Parathyroid adenoma (tissue), 2 donors: ENCODE measurements around the gene CD200R1L.

Experiments used
- H2AFZ ChIP-seq: fragments of 300-600 bp; sonication (generic); one replicate; pipeline ENCODE4 v1.7.0; 2017; ENCODE audit warnings: antibody characterized with exemption, mild to moderate bottlenecking
- H3K27ac ChIP-seq: fragments of 300-600 bp; sonication (generic); one replicate; pipeline ENCODE4 v1.7.0; 2017
- H3K27me3 ChIP-seq: fragments of 300-600 bp; sonication (generic); one replicate; pipeline ENCODE4 v1.7.0; 2017; ENCODE audit warnings: low read length; ENCODE audit not compliant: control insufficient read depth, insufficient read depth
- H3K36me3 ChIP-seq: fragments of 300-600 bp; sonication (generic); one replicate; pipeline ENCODE4 v1.7.0; 2017; ENCODE audit warnings: low read length; ENCODE audit not compliant: control insufficient read depth, insufficient read depth
- H3K4me1 ChIP-seq: fragments of 300-600 bp; sonication (generic); one replicate; pipeline ENCODE4 v1.7.0; 2017; ENCODE audit warnings: control low read depth
- H3K4me2 ChIP-seq: fragments of 300-600 bp; sonication (generic); one replicate; pipeline ENCODE4 v1.7.0; 2017; ENCODE audit warnings: low read length
- H3K4me3 ChIP-seq: fragments of 300-600 bp; sonication (generic); one replicate; pipeline ENCODE4 v1.7.0; 2017; ENCODE audit warnings: low read depth, low read length
- H3K79me2 ChIP-seq: fragments of 300-600 bp; sonication (generic); one replicate; pipeline ENCODE4 v1.7.0; 2017; ENCODE audit warnings: control low read depth
- H3K9ac ChIP-seq: fragments of 300-600 bp; sonication (generic); one replicate; pipeline ENCODE4 v1.7.0; 2017; ENCODE audit warnings: mild to moderate bottlenecking
- H3K9me3 ChIP-seq: fragments of 300-600 bp; sonication (generic); one replicate; pipeline ENCODE4 v1.7.0; 2017; ENCODE audit warnings: low read length; ENCODE audit not compliant: control insufficient read depth
- TF ChIP-seq, protein P1 (sequence below): fragments of 300-600 bp; sonication (generic); IDR thresholded peaks from one replicate; pipeline ENCODE4 v1.7.0; 2017; ENCODE audit warnings: antibody characterized with exemption, mild to moderate bottlenecking
- donor health status: primary hyperparathyroidism.

The CD200R1L gene

DNA sequence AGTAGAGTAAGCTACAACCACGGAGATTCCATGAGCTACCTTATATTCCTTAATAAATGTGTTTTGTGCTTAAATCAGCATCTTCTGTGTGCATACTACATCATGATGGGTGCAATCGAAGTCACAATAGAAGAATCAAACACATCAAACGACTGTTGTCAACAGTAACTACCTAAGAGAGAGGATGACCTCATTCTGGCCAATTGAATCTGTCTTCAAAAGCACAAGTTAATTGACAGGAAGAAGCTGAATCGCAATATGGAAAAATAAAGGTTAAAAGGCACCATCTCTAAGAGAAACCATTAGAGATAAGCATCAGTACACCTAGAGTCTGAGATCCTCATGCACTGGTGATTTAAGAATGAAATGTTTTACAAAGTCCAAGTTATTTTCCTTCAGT, 39.0 kb downstream of the CD200R1L start:
- no peaks in the 10 kb centered on the region for H3K36me3 ChIP-seq
- TF ChIP-seq, protein P1, sequence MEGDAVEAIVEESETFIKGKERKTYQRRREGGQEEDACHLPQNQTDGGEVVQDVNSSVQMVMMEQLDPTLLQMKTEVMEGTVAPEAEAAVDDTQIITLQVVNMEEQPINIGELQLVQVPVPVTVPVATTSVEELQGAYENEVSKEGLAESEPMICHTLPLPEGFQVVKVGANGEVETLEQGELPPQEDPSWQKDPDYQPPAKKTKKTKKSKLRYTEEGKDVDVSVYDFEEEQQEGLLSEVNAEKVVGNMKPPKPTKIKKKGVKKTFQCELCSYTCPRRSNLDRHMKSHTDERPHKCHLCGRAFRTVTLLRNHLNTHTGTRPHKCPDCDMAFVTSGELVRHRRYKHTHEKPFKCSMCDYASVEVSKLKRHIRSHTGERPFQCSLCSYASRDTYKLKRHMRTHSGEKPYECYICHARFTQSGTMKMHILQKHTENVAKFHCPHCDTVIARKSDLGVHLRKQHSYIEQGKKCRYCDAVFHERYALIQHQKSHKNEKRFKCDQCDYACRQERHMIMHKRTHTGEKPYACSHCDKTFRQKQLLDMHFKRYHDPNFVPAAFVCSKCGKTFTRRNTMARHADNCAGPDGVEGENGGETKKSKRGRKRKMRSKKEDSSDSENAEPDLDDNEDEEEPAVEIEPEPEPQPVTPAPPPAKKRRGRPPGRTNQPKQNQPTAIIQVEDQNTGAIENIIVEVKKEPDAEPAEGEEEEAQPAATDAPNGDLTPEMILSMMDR, result no peak
- no peaks in the 10 kb centered on the region for H3K4me1 ChIP-seq
- H3K9me3 ChIP-seq, result no peaks in the 10 kb centered on the region
- no peaks in the 10 kb centered on the region for H3K27me3 ChIP-seq
- H3K79me2 ChIP-seq, result no peaks in the 10 kb centered on the region
- no peak overlapping the region for H3K27ac ChIP-seq
- no peak overlapping the region for H3K4me2 ChIP-seq
- H3K4me3 ChIP-seq, result no peak overlapping the region
- no peak overlapping the region for H3K9ac ChIP-seq
- no peak overlapping the region for H2AFZ ChIP-seq

DNA sequence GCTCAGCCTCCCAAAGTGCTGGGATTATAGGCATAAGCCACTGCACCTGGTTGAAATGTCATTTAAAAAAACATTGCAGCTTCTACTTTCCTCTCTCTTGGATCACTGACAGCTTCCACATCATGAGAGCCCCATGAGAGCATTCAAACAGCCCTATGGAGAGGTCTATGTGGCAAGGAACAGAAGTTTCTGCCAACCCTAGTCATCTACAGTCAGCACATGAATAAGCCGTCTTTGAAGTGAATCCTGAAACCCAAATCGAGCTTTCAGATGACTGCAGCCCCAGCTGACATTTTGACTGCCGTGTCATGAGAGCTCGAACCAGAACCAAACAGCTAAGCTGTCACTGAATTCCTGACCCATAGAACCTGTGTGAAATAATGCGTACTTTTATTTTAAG, 39.8 kb downstream of the CD200R1L start:
- no peaks in the 10 kb centered on the region for H3K36me3 ChIP-seq
- no peak overlapping the region for H3K4me3 ChIP-seq
- H3K27me3 ChIP-seq, result no peaks in the 10 kb centered on the region
- TF ChIP-seq, protein P1, result no peak
- H3K9ac ChIP-seq, result no peak overlapping the region
- no peak overlapping the region for H3K27ac ChIP-seq
- H3K4me2 ChIP-seq, result no peak overlapping the region
- H2AFZ ChIP-seq, result no peak overlapping the region
- H3K9me3 ChIP-seq, result no peaks in the 10 kb centered on the region
- no peaks in the 10 kb centered on the region for H3K79me2 ChIP-seq
- H3K4me1 ChIP-seq, result no peaks in the 10 kb centered on the region

DNA sequence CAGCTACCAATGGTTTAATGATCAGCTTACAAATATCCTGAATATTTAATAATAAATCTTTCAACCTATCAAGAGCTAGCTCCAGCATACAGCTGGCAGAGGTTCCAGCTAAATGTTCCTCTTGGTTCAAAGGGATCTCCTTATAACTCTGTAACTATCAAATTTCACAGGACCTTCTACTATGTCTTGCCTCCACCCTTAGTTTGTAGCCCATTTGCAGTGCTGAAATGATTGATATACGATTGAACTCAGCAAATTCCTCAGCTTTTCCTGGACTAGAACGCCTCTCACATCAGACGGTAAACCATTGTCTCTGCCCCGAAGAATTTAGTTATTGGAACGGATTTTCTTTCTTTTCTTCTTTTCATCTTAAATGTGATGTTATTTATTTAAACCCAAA, 41.5 kb downstream of the CD200R1L start:
- H2AFZ ChIP-seq, result no peak overlapping the region
- no peaks in the 10 kb centered on the region for H3K9me3 ChIP-seq
- no peaks in the 10 kb centered on the region for H3K36me3 ChIP-seq
- H3K27ac ChIP-seq, result no peak overlapping the region
- no peak overlapping the region for H3K9ac ChIP-seq
- H3K4me1 ChIP-seq, result no peaks in the 10 kb centered on the region
- no peaks in the 10 kb centered on the region for H3K79me2 ChIP-seq
- TF ChIP-seq, protein P1, result no peak
- H3K4me2 ChIP-seq, result no peak overlapping the region
- no peaks in the 10 kb centered on the region for H3K27me3 ChIP-seq
- no peak overlapping the region for H3K4me3 ChIP-seq

DNA sequence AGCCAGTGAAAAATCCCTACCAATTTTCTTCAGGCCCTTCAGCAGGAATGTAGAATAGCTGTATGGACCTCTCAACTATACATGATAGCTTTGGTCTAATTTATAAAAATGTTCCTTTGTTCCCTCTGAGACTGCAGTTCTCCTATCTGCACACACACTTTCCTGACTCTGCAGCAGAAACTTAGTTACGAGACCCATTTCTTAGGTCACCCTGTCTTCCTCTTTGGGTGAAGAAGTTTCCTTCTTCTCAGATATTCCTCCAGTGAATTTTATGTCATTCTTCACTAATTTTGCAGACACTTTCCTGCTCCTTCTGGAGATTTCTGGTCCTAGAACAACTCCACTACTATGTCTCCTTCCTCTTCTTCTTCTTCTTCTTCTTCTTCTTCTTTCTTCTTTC, 42.6 kb downstream of the CD200R1L start:
- no peaks in the 10 kb centered on the region for H3K79me2 ChIP-seq
- TF ChIP-seq, protein P1, result no peak
- no peaks in the 10 kb centered on the region for H3K27me3 ChIP-seq
- no peaks in the 10 kb centered on the region for H3K9me3 ChIP-seq
- H3K9ac ChIP-seq, result no peak overlapping the region
- no peaks in the 10 kb centered on the region for H3K4me1 ChIP-seq
- H3K4me3 ChIP-seq, result no peak overlapping the region
- H3K4me2 ChIP-seq, result no peak overlapping the region
- no peaks in the 10 kb centered on the region for H3K36me3 ChIP-seq
- H2AFZ ChIP-seq, result no peak overlapping the region
- H3K27ac ChIP-seq, result no peak overlapping the region

DNA sequence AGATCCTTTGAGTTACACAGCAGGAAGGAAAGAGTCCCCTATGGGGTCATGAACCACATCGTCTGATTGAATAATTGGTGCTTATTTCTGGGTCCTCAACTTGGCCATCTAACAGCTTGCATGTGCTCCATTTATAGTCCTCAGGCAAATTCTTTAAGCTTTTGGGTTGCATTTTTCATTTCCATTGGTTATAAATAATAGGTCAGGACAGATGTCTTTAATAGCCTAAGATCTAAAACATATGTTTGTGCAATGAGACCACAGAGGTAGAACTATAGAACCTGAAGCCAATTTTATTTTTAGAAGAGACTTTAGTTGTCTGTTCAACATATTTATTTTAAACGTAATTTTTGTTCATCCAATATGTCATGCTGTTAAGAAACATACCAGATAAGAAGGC, 43.2 kb downstream of the CD200R1L start:
- Histone ChIP-seq H3K9me3 (no peaks in the 10 kb centered on the region), H3K9ac (no peak overlapping the region), H3K4me1 (no peaks in the 10 kb centered on the region), H3K27me3 (no peaks in the 10 kb centered on the region), H3K4me3 (no peak overlapping the region), H3K4me2 (no peak overlapping the region), H3K79me2 (no peaks in the 10 kb centered on the region), H3K36me3 (no peaks in the 10 kb centered on the region), H2AFZ (no peak overlapping the region), H3K27ac (no peak overlapping the region)
- TF ChIP-seq, protein P1, result no peak
